Measurements from ENCODE around the gene CYREN. TPM values are rescaled to one million over a fixed set of nuclear protein-coding genes. Genes with fewer than 3 reads are reported as not detected.

CYREN gene
- total RNA-seq, 1 experiment from 2014 or later, result 39.6 TPM

GRCh38 chr7:135150072-135150782 lies 20.3 kb downstream of the CYREN start:
- CTCF ChIA-PET, result no interaction called here
- no TSS peak for BruUV-seq (replicated peaks)
- H3K4me3 ChIP-seq (ENCODE audit: low read depth, low read length, poor library complexity, severe bottlenecking), result no peak overlapping the region
- H3K4me1 ChIP-seq (ENCODE audit: insufficient read depth, low read length, poor library complexity, severe bottlenecking), result no peaks in the 10 kb centered on the region
- TF ChIP-seq CTCF (conservative IDR thresholded peaks at IDR 0.05; ENCODE audit: low read depth, low read length), result no peak
- no peak for TF ChIP-seq EZH2 (IDR thresholded peaks at IDR 0.05; ENCODE audit: borderline replicate concordance, low read depth, low read length, poor library complexity, severe bottlenecking)
- DNase-seq (ENCODE audit: low spot score), result no peak
- intact Hi-C loops (cut with micrococcal nuclease; ENCODE audit: unreplicated experiment), result no loop called here
- no peaks in the 10 kb centered on the region for H3K27me3 ChIP-seq (replicated peaks; ENCODE audit: insufficient read depth, low read depth, low read length, poor library complexity)
- H3K9me3 ChIP-seq (ENCODE audit: low read depth, low read length, poor library complexity, severe bottlenecking), result peaks cover 11% of the 10 kb centered on the region
- POLR2A ChIA-PET (ENCODE audit: low non-redundant PET), result no interaction called here
- no peak overlapping the region for H3K27ac ChIP-seq (ENCODE audit: low read depth, low read length, poor library complexity, severe bottlenecking)
- H3K36me3 ChIP-seq (ENCODE audit: insufficient read depth, low read length, poor library complexity, severe bottlenecking), result no peaks in the 10 kb centered on the region

- CTCF ChIA-PET, result no interaction called here
- Histone ChIP-seq H3K27ac (ENCODE audit: low read depth, low read length, poor library complexity, severe bottlenecking) (no peak within 1 kb of the TSS), H3K27me3 (replicated peaks; ENCODE audit: insufficient read depth, low read depth, low read length, poor library complexity) (no peaks in the 10 kb centered on the region), H3K4me3 (ENCODE audit: low read depth, low read length, poor library complexity, severe bottlenecking) (no peak within 1 kb of the TSS), H3K36me3 (ENCODE audit: insufficient read depth, low read length, poor library complexity, severe bottlenecking) (no peaks in the 10 kb centered on the region), H3K9me3 (ENCODE audit: low read depth, low read length, poor library complexity, severe bottlenecking) (no peaks in the 10 kb centered on the region), H3K4me1 (ENCODE audit: insufficient read depth, low read length, poor library complexity, severe bottlenecking) (no peaks in the 10 kb centered on the region)
- no peak for DNase-seq (ENCODE audit: low spot score)
- BruUV-seq (replicated peaks), result no TSS peak
- intact Hi-C loops (cut with micrococcal nuclease; ENCODE audit: unreplicated experiment), result no loop called here
- POLR2A ChIA-PET (ENCODE audit: low non-redundant PET), result no interaction called here
- TF ChIP-seq CTCF (conservative IDR thresholded peaks at IDR 0.05; ENCODE audit: low read depth, low read length) (no peak), EZH2 (IDR thresholded peaks at IDR 0.05; ENCODE audit: borderline replicate concordance, low read depth, low read length, poor library complexity, severe bottlenecking) (no peak)
Observed at GRCh38 chr7:135147899-135148721, 22.4 kb downstream of the CYREN start, which contains the start of gene TMEM140. TMEM140 (plus strand) TSS chr7:135148072; CDS start chr7:135164442, 16,370 bp downstream.

GRCh38 chr7:135147341-135147898 lies 23.1 kb downstream of the CYREN start:
- ChIA-PET CTCF (no interaction called here), POLR2A (ENCODE audit: low non-redundant PET) (no interaction called here)
- no peak for DNase-seq (ENCODE audit: low spot score)
- TF ChIP-seq CTCF (conservative IDR thresholded peaks at IDR 0.05; ENCODE audit: low read depth, low read length), result no peak
- no peak for TF ChIP-seq EZH2 (IDR thresholded peaks at IDR 0.05; ENCODE audit: borderline replicate concordance, low read depth, low read length, poor library complexity, severe bottlenecking)
- H3K27ac ChIP-seq (ENCODE audit: low read depth, low read length, poor library complexity, severe bottlenecking), result no peak overlapping the region
- no peak overlapping the region for H3K4me3 ChIP-seq (ENCODE audit: low read depth, low read length, poor library complexity, severe bottlenecking)
- no peaks in the 10 kb centered on the region for H3K4me1 ChIP-seq (ENCODE audit: insufficient read depth, low read length, poor library complexity, severe bottlenecking)
- H3K36me3 ChIP-seq (ENCODE audit: insufficient read depth, low read length, poor library complexity, severe bottlenecking), result no peaks in the 10 kb centered on the region
- no peaks in the 10 kb centered on the region for H3K9me3 ChIP-seq (ENCODE audit: low read depth, low read length, poor library complexity, severe bottlenecking)
- intact Hi-C loops (cut with micrococcal nuclease; ENCODE audit: unreplicated experiment), result no loop called here
- BruUV-seq (replicated peaks), result no TSS peak
- no peaks in the 10 kb centered on the region for H3K27me3 ChIP-seq (replicated peaks; ENCODE audit: insufficient read depth, low read depth, low read length, poor library complexity)
